ENCODE results near the gene GPRC5C.
A peak's percentile ranks its signal among the peaks of the same experiment; 100 is the strongest.
"Not testable (repeated sequence)": the region's sequence is repeated elsewhere in the genome, so short reads cannot be mapped to it uniquely, and the experiment has no call there.

Gene GPRC5C

DNA sequence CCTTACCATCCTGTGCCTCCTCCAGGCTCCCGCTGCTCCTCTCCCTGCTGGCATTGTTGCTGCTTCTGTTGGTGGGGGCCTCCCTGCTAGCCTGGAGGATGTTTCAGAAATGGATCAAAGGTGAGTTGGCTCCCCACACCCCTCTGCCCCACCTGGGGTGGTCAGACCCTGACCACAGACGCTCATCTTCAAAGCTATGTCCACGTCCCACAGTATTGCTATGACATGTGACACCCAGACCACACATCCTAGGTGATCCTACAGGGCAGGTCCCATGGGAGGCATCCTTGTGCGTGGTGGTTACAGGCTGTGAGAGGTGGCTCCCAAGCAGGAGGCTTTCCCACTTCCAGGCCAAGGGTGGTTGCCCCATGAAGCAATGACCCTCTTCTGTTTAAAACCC lies 45.5 kb downstream of the GPRC5C start:
- no peak for DNase-seq

DNA sequence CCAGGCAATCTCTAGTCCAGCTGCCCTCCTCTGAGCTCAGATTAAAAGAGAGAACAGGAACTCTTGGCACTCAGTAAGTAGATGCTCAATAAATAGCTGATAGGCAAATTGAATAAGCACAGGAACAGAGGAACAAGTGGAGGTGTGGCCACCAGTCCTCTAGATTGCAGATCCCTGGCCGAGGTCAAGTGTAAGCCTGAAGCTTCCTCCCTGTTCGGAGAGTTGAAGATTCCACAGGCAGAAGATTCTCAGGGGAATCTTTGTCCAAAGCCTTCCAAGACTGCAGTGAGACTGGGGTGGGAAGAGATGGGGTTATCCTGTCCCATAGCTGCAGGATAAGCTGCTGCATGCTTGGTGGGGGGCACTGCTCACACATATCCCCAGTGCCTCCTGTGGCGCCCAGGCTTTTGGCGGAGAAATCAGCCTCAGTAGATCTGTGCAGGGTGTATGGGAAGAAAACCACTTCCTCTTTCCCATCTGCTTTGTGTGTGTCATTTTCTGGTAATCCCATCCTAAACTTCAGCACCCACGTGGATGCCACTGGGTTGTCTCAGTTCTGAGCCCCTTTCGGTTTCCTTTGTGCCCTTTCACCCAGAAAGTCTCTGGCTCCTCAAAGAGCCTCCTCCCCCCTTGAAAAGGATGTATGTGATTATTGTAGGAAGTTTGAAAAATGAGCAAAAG lies 46.7 kb downstream of the GPRC5C start:
- DNase-seq: no peak

DNA sequence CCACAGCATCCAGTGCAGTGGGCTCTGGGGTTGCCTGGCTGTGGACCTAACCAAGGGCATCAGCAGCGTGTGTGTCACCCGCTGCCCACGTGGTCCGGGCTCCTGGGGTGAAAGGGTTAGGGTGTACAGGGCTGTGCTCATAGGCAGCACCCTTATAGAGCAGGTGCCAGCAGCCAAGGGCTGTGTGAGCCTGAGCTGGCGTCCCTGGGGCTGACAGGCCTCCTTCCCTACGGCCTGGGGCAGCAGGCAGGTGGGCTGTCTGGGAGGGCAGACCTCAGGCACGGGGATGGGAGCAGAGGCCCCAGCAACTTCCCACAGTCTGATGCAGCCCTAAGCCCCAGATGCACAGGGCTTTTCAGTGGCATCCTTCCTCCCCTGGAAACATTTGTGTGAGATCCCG lies 48.4 kb downstream of the GPRC5C start:
- no peak for DNase-seq

DNA sequence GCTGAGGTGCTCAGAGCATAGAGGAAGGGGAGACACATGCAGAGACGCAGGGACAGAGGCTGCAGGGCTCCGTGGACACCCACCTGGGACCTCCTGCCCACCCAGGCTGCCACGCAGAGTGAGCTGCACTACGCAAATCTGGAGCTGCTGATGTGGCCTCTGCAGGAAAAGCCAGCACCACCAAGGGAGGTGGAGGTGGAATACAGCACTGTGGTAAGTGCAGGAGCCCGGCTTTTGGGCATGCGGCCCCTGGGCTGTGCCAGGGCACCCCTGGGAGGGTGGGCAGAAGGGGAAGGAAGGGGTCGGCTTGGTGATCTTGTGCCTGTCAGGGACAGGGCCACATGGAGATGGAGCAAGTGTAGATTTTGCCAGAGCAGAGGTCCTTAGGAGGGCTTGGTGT lies 49.7 kb downstream of the GPRC5C start:
- no peak for DNase-seq

DNA sequence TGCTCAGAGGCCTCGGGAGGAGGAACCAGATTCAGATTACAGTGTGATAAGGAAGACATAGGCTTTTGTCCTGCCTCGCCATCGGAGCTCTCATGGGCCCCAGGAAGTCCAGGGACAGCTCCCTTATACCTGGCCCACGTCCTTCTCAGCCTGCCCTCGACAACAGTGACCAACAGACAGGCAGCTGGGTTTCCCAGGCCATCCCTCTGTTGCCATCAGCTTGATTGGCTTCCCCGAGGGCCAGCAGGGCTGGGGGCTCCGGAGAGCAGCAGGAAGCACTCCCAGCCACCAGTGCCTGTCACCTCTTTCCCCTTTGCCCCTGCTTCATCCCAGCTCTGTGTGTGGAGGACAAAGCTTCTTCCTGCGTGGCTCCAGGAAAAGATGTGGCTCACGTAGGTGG lies 52.2 kb downstream of the GPRC5C start:
- DNase-seq: no peak

DNA sequence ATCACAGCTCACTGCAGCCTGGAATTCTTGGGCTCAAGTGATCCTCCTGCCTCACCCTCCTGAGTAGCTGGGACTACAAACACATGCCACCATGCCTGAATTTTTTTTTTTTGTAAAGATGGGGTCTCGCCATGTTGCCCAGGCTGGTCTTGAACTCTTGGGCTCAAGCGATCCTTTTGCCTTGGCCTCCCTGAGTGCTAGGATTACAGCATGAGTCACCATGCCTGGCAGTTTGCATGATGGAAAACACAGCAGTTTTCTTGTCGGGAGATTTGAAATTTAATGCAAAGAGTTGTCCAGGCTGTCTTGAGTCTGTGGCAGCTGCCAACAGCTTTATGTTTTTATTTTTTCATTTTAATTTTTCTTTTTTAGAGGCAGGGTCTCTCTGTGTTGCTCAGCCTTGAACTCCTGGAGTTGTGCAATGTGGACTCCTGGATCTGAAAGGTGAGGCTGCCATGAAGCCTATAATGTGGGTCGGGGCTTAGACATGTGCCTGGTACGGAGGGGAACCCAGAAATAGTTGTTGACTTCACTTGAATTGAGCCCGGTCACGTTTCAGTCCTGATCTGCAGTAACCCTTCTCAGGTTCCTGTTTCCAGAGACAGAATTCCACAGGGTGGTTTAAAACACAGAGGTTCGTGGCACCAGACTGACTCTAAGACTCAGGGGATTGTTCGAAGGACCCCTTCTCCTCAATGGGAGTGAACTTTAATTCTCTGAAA lies 53.3 kb downstream of the GPRC5C start:
- no peak for DNase-seq

DNA sequence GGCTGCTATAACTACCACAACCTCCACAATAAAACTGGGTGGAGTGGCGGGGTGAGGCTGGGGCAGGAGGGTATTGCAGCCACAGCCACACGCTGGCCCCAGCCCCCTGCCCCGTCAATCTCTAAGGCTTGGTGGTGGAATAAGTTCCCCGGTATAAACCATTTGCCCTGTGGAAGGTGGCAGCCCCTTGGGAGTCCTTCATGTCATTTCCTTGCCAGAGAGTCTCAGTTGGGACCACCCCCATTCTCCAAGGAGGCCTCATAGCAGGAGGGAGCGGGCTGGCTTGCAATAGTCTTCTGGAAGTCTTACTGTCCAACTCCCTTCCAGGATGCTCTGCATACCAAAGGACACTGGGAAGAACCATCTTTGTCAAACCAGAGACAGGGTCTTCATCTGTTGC lies 54.0 kb downstream of the GPRC5C start:
- DNase-seq: no peak

DNA sequence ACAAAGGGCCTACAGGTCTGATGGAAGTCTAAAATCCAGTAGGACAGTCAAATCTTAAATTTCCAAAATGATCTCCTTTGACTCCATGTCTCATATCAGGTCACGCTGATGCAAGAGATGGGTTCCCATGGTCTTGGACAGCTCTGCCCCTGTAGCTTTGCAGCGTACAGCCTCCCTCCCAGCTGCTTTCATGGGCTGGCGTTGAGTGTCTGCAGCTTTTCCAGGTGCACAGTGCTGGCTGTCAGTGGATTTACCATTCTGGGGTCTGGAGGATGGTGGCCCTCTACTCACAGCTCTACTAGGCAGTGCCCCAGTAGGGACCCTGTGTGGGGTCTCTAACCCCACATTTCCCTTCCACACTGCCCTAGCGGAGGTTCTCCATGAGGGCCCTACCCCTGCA lies 56.4 kb downstream of the GPRC5C start:
- not testable (repeated sequence) for DNase-seq

DNA sequence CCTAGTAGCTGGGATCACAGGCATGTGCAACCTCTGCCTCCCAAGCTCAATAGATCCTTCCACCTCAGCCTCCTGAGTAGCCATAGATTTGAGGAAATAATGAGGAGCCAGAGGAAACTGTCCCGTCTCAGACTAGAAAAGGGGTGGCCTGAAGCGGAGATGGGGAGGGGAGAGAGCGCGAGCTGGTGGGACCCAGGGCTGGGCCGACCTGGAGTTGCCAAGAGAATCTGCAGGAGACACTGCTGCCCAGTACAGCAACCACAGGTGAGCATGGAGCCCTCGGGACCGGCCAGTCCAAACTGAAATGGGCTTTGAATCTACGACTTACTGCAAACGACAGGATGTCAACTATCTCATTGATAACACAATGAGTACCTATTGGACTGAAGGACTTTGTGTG lies 58.8 kb downstream of the GPRC5C start:
- no peak for DNase-seq

DNA sequence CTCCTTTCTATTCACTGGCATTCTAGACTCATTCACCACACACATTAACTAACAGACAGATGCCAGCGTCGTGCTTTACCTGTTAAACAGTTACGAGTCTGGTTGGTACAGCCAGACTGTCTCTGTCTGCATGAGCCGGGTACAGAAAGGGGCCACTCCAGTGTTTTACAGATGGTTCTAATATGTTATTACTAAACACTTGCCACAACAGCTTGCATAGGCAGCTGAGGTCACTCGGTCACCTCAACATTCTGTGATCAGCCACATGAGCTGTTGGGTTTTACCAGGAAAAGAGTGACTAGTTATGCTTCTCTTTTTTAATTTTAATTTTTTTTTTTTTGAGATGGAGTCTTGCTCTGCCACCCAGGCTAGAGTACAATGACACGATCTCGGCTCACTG lies 59.7 kb downstream of the GPRC5C start:
- DNase-seq: no peak

DNA sequence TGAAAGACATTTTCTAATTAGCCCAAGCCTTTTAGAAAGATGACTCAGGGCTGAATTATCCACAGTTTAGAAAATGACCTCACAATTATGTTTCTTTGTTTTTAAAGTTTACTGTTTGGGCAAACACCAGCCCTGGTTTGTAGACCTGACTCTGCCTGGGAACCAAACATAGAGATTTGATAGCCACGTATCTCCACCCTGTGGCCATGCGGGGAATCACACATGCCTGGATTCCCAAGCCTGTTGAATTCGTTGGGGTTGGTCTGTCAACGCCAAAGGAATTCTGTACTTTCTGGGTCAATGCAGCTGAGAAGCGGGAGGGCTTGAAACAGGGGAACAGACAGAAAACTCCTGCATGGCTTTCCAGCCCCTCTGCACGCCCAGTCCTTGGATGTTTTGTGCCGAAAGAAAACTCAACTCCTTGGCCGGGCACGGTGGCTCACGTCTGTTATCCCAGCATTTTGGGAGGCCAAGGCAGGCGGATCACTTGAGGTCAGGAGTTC lies 61.5 kb downstream of the GPRC5C start:
- peak; percentile 76 for DNase-seq

All from NCI-H1694 (cell line).